ENCODE data around the gene SPTSSB. TPM values are rescaled to one million over a fixed set of nuclear protein-coding genes. Genes with fewer than 3 reads are reported as not detected.

SPTSSB gene
- total RNA-seq, 1 donor from 2014 or later, result 0.42 TPM

DNA sequence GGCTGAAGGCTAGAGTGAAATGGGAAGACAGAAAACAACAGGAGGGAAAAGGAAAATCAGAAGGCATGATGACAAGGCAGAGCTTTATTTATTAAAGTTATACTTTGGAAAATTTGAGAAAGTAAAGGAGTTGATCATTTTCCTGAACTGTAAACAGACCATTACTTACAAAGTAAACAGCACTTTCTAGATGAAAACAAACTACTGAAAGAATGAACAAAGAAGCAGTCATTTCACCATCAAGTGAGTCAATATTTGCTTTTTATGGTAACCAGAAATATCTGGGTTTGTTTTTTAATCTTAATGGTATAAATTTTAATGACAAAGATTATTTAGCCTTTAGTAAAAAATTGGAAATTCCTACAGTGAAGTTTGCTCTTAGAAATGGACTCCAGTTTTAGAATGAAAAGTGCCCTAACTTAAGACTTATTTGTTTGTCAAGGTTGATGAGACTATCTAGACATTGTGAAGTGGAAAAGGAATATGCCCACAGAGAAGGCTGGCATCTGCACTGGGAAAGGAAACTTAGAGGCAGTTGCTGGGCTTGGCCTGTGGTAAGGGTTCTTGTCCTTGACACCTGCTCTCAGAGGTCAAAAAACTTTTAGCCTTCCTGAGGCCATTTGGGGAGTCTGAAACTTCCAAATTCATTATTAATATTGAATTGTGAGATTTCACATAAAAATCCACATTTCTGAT, 47.2 kb downstream of the SPTSSB start:
- Mint-ChIP-seq H3K36me3 (ENCODE audit: low read depth) (no peaks in the 10 kb centered on the region), H3K27me3 (ENCODE audit: low read depth) (no peaks in the 10 kb centered on the region), H3K27ac (ENCODE audit: unreplicated experiment) (no peak overlapping the region)

DNA sequence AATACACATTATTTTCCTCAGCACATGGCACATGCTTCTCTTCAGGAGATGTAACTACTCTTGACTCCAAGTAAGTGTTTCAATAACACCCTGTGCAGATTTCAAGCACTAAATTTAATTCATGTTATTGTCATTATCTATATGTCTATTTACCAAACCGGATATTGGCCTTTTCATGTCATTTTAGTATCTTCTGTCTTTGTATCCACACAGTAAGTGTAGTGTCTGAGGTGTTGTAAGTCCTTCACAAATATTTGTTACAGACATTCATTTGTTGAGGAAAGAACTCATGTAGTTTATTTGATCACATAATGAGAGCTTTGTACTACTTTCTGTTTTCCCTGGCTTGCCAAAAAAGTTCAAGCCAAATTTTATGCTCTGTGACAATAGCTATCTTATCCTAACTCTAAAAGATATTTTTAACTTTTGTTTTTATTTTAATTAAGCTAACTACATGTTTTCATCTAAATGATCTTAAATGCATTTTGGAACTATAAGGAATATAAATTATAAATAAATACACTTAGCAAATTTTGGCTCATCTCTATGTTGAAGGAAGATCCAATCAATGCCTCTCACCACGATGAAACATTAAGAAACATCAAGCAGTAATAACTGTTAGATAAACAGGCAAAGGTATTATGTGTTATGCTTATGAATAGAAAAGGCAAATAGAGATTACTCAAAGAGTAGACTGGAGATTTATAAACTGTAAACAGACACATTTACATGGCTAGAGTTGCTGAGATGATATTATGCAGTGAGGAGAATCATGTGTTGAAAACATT, 48.3 kb downstream of the SPTSSB start:
- H3K27me3 Mint-ChIP-seq (ENCODE audit: low read depth), result no peaks in the 10 kb centered on the region
- H3K9me3 Mint-ChIP-seq, result no peaks in the 10 kb centered on the region
- H3K36me3 Mint-ChIP-seq (ENCODE audit: low read depth), result no peaks in the 10 kb centered on the region
- no peak overlapping the region for H3K4me3 Mint-ChIP-seq
- TF ChIP-seq, protein P1, sequence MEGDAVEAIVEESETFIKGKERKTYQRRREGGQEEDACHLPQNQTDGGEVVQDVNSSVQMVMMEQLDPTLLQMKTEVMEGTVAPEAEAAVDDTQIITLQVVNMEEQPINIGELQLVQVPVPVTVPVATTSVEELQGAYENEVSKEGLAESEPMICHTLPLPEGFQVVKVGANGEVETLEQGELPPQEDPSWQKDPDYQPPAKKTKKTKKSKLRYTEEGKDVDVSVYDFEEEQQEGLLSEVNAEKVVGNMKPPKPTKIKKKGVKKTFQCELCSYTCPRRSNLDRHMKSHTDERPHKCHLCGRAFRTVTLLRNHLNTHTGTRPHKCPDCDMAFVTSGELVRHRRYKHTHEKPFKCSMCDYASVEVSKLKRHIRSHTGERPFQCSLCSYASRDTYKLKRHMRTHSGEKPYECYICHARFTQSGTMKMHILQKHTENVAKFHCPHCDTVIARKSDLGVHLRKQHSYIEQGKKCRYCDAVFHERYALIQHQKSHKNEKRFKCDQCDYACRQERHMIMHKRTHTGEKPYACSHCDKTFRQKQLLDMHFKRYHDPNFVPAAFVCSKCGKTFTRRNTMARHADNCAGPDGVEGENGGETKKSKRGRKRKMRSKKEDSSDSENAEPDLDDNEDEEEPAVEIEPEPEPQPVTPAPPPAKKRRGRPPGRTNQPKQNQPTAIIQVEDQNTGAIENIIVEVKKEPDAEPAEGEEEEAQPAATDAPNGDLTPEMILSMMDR (conservative IDR thresholded peaks at IDR 0.05), result no peak
- no peaks in the 10 kb centered on the region for H3K4me1 Mint-ChIP-seq
- H3K27ac Mint-ChIP-seq (ENCODE audit: unreplicated experiment), result no peak overlapping the region
- no peak for DNase-seq (ENCODE audit: low read depth, low spot score)

More for the DNA sequence above, 47.2 kb downstream of the SPTSSB start:
- TF ChIP-seq, protein P1 (conservative IDR thresholded peaks at IDR 0.05), result no peak
- no peak overlapping the region for H3K4me3 Mint-ChIP-seq
- H3K9me3 Mint-ChIP-seq, result no peaks in the 10 kb centered on the region
- H3K4me1 Mint-ChIP-seq, result no peaks in the 10 kb centered on the region
- no peak for DNase-seq (ENCODE audit: low read depth, low spot score)

DNA sequence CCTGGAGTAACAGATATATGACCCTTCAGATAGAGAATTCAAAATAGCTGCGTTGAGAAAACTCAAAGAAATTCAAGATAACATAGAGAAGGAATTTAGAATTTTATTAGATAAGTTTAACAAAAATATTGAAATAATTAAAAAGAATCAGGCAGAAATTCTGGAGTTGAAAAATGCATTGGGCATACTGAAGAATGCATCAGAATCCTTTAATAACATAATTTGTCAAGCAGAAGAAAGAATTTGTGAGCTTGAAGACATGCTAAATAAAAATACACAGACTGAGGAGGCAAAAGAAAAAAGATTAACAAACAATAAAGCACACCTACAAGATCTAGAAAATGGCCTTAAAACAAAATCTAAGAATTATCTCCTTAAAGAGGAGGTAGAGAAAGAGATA, 50.5 kb downstream of the SPTSSB start:
- H3K27ac Mint-ChIP-seq (ENCODE audit: unreplicated experiment), result no peak overlapping the region
- no peaks in the 10 kb centered on the region for H3K27me3 Mint-ChIP-seq (ENCODE audit: low read depth)
- no peaks in the 10 kb centered on the region for H3K9me3 Mint-ChIP-seq
- TF ChIP-seq, protein P1 (conservative IDR thresholded peaks at IDR 0.05), result no peak
- H3K4me1 Mint-ChIP-seq, result no peaks in the 10 kb centered on the region
- H3K36me3 Mint-ChIP-seq (ENCODE audit: low read depth), result no peaks in the 10 kb centered on the region
- DNase-seq (ENCODE audit: low read depth, low spot score), result no peak
- H3K4me3 Mint-ChIP-seq, result no peak overlapping the region

DNA sequence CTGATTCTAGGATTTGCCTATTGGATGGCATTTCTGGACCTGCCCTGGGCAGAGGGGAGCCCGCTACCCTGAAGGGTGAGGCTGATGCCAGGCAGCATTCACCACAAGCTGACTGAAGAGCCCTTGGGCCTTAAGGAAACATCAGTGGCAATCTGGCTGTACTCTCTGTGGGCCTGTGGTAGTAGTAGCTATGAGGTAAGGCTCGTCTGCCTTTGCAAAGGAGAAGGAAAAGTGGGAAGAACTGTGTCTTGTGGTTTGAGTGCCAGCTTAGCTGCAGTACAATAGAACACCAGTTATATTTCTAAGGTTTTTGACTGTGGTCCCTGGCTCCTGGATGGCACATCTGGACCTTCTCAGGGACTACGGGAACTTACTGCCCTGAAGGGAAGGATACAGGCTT, 51.5 kb downstream of the SPTSSB start:
- Mint-ChIP-seq H3K4me3 (no peak overlapping the region), H3K27me3 (ENCODE audit: low read depth) (no peaks in the 10 kb centered on the region), H3K9me3 (no peaks in the 10 kb centered on the region), H3K4me1 (no peaks in the 10 kb centered on the region), H3K27ac (ENCODE audit: unreplicated experiment) (no peak overlapping the region), H3K36me3 (ENCODE audit: low read depth) (no peaks in the 10 kb centered on the region)
- DNase-seq (ENCODE audit: low read depth, low spot score), result no peak
- TF ChIP-seq, protein P1 (conservative IDR thresholded peaks at IDR 0.05), result no peak

DNA sequence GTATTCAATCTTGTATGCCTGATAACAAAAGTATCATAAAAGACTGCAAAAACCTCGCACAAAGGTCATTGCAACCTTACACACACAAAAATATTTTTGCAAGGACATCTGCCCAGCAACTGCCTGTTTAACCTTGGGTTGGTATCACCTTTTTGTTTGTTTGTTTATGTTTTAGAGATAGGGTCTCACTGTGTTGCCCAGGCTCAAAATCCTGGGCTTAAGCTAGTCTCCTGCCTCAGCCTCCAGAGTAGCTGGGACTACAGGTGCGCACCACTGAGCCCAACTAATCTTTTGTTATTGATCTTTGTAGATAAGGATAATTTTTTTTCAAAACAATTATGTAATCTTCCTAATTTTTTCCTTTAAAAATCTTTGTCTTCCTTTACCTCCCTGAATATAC, 54.2 kb downstream of the SPTSSB start:
- Mint-ChIP-seq H3K36me3 (ENCODE audit: low read depth) (no peaks in the 10 kb centered on the region), H3K4me3 (no peak overlapping the region), H3K27me3 (ENCODE audit: low read depth) (no peaks in the 10 kb centered on the region), H3K4me1 (no peaks in the 10 kb centered on the region), H3K9me3 (peaks cover 3% of the 10 kb centered on the region), H3K27ac (ENCODE audit: unreplicated experiment) (no peak overlapping the region)
- TF ChIP-seq, protein P1 (conservative IDR thresholded peaks at IDR 0.05), result no peak
- DNase-seq (ENCODE audit: low read depth, low spot score), result no peak
